SK-N-SH treated with all-trans-retinoic acid at 6 μM for 48 hours (cell line): ENCODE measurements around the gene TBC1D4.
A peak's percentile ranks its signal among the peaks of the same experiment; 100 is the strongest.

Experiments used
- ATAC-seq: fragments of 200-7000 bp; cut with Tn5 transposase; 3 replicates; pipeline ENCODE4 v1.9.1; 2020; ENCODE audit warnings: mild to moderate bottlenecking, moderate library complexity
- ARNTL ChIP-seq: fragments of 450-650 bp; formaldehyde crosslinking; IDR thresholded peaks from 2 replicates; pipeline ENCODE4 v1.5.0; 2020; ENCODE audit warnings: low read depth, mild to moderate bottlenecking, moderate library complexity, borderline replicate concordance
- BACH2 ChIP-seq: fragments of 250-450 bp; sonication (Bioruptor Pico); IDR thresholded peaks from 2 replicates; pipeline ENCODE4 v1.9.0; 2021; ENCODE audit warnings: mild to moderate bottlenecking, borderline replicate concordance
- CREB5 ChIP-seq: fragments of 250-450 bp; sonication (Bioruptor Pico); IDR thresholded peaks from 2 replicates; pipeline ENCODE4 v1.5.1; 2020; ENCODE audit warnings: low read depth, mild to moderate bottlenecking, moderate library complexity
- CSDC2 ChIP-seq: fragments of 250-450 bp; sonication (Bioruptor Pico); IDR thresholded peaks from 2 replicates; pipeline ENCODE4 v1.5.0; 2020; ENCODE audit warnings: mild to moderate bottlenecking, moderate library complexity
- ESRRG ChIP-seq: fragments of 250-450 bp; sonication (Bioruptor Pico); IDR thresholded peaks from 2 replicates; pipeline ENCODE4 v1.6.1; 2021; ENCODE audit warnings: mild to moderate bottlenecking
- GLIS3 ChIP-seq: fragments of 250-450 bp; sonication (Bioruptor Pico); IDR thresholded peaks from 2 replicates; pipeline ENCODE4 v1.5.0; 2020; ENCODE audit warnings: mild to moderate bottlenecking, moderate library complexity
- ISL1 ChIP-seq: fragments of 250-450 bp; sonication (Bioruptor Pico); IDR thresholded peaks from 2 replicates; pipeline ENCODE4 v2.1.2; 2022; ENCODE audit warnings: mild to moderate bottlenecking, moderate library complexity
- OSR1 ChIP-seq: fragments of 250-450 bp; sonication (Bioruptor Pico); IDR thresholded peaks from 2 replicates; pipeline ENCODE4 v1.8.0; 2022; ENCODE audit warnings: moderate library complexity, mild to moderate bottlenecking, inconsistent platforms
- PATZ1 ChIP-seq: fragments of 250-450 bp; sonication (Bioruptor Pico); IDR thresholded peaks from 2 replicates; pipeline ENCODE4 v1.8.0; 2020; ENCODE audit warnings: mild to moderate bottlenecking, moderate library complexity, borderline replicate concordance
- PPARA ChIP-seq: fragments of 250-450 bp; sonication (Bioruptor Pico); IDR thresholded peaks from 2 replicates; pipeline ENCODE4 v1.5.0; 2020; ENCODE audit warnings: mild to moderate bottlenecking, borderline replicate concordance
- RARB ChIP-seq: fragments of 250-450 bp; sonication (Bioruptor Pico); IDR thresholded peaks from 2 replicates; pipeline ENCODE4 v1.8.0; 2021; ENCODE audit warnings: mild to moderate bottlenecking, moderate library complexity
- SNAI2 ChIP-seq: fragments of 250-450 bp; sonication (Bioruptor Pico); IDR thresholded peaks from 2 replicates; pipeline ENCODE4 v1.5.0; 2020; ENCODE audit warnings: mild to moderate bottlenecking, moderate library complexity
- TCF4 ChIP-seq: fragments of 250-450 bp; sonication (Bioruptor Pico); IDR thresholded peaks from 2 replicates; pipeline ENCODE4 v1.8.0; 2021; ENCODE audit warnings: mild to moderate bottlenecking, moderate library complexity, borderline replicate concordance
- TOX ChIP-seq: fragments of 250-450 bp; sonication (Bioruptor Pico); IDR thresholded peaks from 2 replicates; pipeline ENCODE4 v1.8.0; 2021; ENCODE audit warnings: mild to moderate bottlenecking, moderate library complexity, borderline replicate concordance
- TSHZ2 ChIP-seq: fragments of 250-450 bp; sonication (Bioruptor Pico); IDR thresholded peaks from 2 replicates; pipeline ENCODE4 v1.5.0; 2020; ENCODE audit warnings: mild to moderate bottlenecking, moderate library complexity
- ZC3H10 ChIP-seq: fragments of 250-450 bp; sonication (Bioruptor Pico); IDR thresholded peaks from 2 replicates; pipeline ENCODE4 v1.5.1; 2021; ENCODE audit warnings: mild to moderate bottlenecking, moderate library complexity
- ZFP3 ChIP-seq: fragments of 250-450 bp; sonication (Bioruptor Pico); IDR thresholded peaks from 2 replicates; pipeline ENCODE4 v1.5.0; 2020; ENCODE audit warnings: mild to moderate bottlenecking, moderate library complexity
- ZFP30 ChIP-seq: fragments of 450-650 bp; formaldehyde crosslinking; IDR thresholded peaks from 2 replicates; pipeline ENCODE4 v1.5.0; 2022; ENCODE audit warnings: mild to moderate bottlenecking, moderate library complexity
- ZNF565 ChIP-seq: fragments of 450-650 bp; formaldehyde crosslinking; conservative IDR thresholded peaks from 2 replicates; pipeline ENCODE4 v1.5.0; 2020; ENCODE audit warnings: low read depth, mild to moderate bottlenecking, moderate library complexity
- ZNF70 ChIP-seq: fragments of 450-650 bp; formaldehyde crosslinking; IDR thresholded peaks from 2 replicates; pipeline ENCODE4 v1.5.0; 2020; ENCODE audit warnings: mild to moderate bottlenecking, moderate library complexity
- ZNF8 ChIP-seq: fragments of 450-650 bp; formaldehyde crosslinking; IDR thresholded peaks from 2 replicates; pipeline ENCODE4 v1.5.0; 2020; ENCODE audit warnings: mild to moderate bottlenecking, moderate library complexity
- TF ChIP-seq, protein P1 (sequence below): fragments of 250-450 bp; sonication (Bioruptor Pico); IDR thresholded peaks from 2 replicates; pipeline ENCODE4 v1.5.1; 2021; ENCODE audit warnings: mild to moderate bottlenecking, moderate library complexity

Gene TBC1D4

DNA sequence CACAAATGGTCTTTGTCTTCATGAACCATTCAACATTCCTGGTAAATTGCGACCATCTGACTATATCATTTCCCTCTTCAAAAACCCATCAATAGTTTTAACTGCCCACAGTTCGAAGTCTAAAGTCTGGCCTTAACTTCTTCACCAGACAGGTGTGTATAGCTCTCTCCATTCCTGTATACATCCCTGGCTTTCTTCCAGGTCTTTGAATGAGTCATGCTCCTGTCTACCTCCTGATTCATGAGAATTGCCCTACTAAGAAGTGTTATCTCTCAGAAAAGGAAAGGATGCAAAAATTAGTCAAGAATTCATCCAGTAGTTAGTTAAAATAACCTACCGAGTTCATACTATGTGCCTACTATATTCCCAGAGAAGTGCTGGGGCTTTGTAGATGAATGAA lies 225.0 kb downstream of the TBC1D4 start:
- ATAC-seq, result no peak; the same call in 2 of the 3 replicates
- TF ChIP-seq TOX (CRISPR knock-in tag) (no peak), ARNTL (CRISPR knock-in tag) (no peak), OSR1 (CRISPR knock-in tag) (no peak), CSDC2 (no peak), SNAI2 (CRISPR knock-in tag) (no peak), ZFP3 (CRISPR knock-in tag) (no peak), TCF4 (CRISPR knock-in tag) (no peak), ESRRG (CRISPR knock-in tag) (no peak), ZNF8 (CRISPR knock-in tag) (no peak), PPARA (CRISPR knock-in tag) (no peak), ZNF565 (CRISPR knock-in tag) (no peak), ZNF70 (CRISPR knock-in tag) (no peak), ZC3H10 (CRISPR knock-in tag) (no peak), RARB (CRISPR knock-in tag) (no peak), ISL1 (CRISPR knock-in tag) (no peak), GLIS3 (CRISPR knock-in tag) (no peak), TSHZ2 (no peak)
- TF ChIP-seq, protein P1, sequence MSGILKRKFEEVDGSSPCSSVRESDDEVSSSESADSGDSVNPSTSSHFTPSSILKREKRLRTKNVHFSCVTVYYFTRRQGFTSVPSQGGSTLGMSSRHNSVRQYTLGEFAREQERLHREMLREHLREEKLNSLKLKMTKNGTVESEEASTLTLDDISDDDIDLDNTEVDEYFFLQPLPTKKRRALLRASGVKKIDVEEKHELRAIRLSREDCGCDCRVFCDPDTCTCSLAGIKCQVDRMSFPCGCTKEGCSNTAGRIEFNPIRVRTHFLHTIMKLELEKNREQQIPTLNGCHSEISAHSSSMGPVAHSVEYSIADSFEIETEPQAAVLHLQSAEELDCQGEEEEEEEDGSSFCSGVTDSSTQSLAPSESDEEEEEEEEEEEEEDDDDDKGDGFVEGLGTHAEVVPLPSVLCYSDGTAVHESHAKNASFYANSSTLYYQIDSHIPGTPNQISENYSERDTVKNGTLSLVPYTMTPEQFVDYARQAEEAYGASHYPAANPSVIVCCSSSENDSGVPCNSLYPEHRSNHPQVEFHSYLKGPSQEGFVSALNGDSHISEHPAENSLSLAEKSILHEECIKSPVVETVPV (CRISPR knock-in tag), result no peak

- ATAC-seq, result no peak; the same call in 2 of the 3 replicates
- TF ChIP-seq, protein P1 (CRISPR knock-in tag), result no peak
- TF ChIP-seq ZC3H10 (CRISPR knock-in tag), result 0 out of 2 replicates have a peak, but pooled peaks have one; percentile 27
- no peak for TF ChIP-seq ESRRG (CRISPR knock-in tag)
- no peak for TF ChIP-seq CSDC2
Measured at GRCh38 chr13:75255653-75256052, 226.3 kb downstream of the TBC1D4 start.

DNA sequence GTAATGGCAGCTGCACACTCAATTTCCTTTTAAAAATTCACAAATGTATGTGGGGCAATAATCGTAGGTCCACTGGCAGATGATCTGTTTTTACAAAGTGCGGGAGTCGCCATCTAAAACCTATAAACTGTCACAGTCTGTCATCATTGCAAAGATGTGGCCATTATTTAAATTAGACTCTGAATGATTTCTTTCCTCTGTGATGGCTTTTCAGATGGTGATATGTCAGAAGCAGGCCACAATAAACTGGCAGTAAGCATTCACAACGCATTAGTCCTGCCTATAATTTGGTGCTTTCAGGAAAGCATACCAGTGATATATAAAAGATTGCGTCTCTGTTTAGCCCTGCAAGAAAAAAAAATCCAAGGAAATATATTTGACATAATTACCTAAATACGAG lies 226.8 kb downstream of the TBC1D4 start:
- no peak for TF ChIP-seq PATZ1 (CRISPR knock-in tag)
- no peak for TF ChIP-seq ZFP3 (CRISPR knock-in tag)
- TF ChIP-seq, protein P1 (CRISPR knock-in tag), result no peak
- TF ChIP-seq TSHZ2, result no peak
- no peak for TF ChIP-seq SNAI2 (CRISPR knock-in tag)
- no peak for TF ChIP-seq ZFP30 (CRISPR knock-in tag)
- TF ChIP-seq OSR1 (CRISPR knock-in tag), result no peak
- TF ChIP-seq ZNF70 (CRISPR knock-in tag), result no peak
- TF ChIP-seq ZC3H10 (CRISPR knock-in tag), result no peak
- no peak for TF ChIP-seq RARB (CRISPR knock-in tag)
- no peak for TF ChIP-seq GLIS3 (CRISPR knock-in tag)
- no peak for TF ChIP-seq CREB5
- no peak for TF ChIP-seq ARNTL (CRISPR knock-in tag)
- TF ChIP-seq BACH2, result no peak
- TF ChIP-seq TOX (CRISPR knock-in tag), result no peak
- TF ChIP-seq ZNF565 (CRISPR knock-in tag), result no peak
- no peak for ATAC-seq
